ENCODE measurements around the gene MRPL4.
"Not testable (repeated sequence)": the region's sequence is repeated elsewhere in the genome, so short reads cannot be mapped to it uniquely, and the experiment has no call there.

The MRPL4 gene

DNA sequence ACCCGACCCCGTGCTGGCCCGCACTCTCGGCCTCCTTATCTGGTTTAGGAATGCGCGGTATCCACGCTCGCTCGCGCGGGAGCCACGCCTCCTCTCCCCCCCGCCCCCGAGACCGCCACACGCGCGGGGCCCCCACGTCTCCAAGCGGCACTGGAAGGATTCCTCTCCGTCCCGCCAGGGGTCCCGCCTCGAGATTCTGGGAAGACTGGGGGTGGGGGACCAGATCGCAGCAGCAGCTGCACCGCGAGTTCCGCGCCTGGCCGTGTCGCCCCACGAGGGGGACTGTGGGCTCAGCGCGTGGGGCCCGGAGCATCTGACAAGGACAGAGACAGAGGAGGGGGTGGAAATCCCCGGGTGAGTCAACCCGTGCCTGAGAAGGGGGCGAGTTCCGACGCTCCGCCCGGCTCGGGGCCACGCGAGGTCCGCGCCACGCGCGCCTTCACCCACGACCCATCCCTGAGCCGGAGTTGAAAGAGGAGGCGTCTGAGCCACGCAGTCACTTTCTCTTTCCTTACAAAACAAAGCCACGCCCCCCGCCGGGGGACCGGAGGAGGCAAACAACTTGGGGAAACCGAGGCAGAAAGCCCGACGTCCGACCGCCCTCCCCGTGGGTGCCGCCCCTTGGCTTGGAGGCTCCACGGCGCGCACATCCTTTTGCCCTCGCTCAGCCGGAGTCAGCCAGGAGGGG is 21.7 kb upstream of the MRPL4 start:
- DNase-seq (ENCODE audit: extremely low read depth in 1 of 2, low read depth in 1 of 2), result peak; percentile 20 to 32

DNA sequence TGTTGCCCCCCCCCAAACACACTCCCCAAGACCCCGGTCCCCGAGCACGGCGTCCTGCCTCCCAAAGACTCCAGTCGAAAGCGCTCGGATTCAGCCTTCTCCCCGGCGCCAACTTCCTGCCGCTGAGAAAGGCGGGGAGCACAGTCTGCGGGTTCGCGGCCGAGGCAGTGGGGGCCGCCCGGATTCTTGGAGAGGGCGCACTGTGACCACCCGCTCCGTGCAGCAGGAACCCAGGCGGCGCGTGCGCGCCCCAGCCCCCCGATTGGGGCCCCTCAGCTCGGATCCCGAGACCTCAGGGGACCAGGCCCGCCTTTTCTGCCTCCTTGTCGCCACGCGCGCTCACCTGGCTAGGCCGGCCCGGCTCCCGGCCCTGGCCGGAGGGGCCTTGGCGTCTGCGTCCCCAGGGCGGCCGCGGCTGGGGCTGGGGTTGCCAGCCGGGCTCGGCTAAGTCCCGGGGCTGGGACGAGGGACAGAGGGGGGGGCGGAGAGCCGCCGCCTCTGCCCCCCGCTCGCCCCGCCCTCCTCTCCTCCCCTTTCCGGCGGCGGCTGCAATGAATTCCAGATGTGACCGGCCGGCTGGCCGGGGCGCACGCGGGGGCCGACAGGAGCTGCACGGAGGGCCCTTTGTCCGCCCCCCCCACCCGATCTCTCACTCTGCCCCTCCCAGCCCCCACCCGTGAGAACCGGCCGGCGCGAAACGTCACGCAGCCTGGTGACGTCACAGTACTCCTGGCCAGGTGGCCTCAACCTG is 21.0 kb upstream of the MRPL4 start, which contains the start of gene S1PR2:
Gene S1PR2 (minus strand): TSS at position 471 of the 751 bp plus-strand sequence. CDS start 6,426 bp downstream, outside the sequence.
- peak; percentile 38 to 44 for DNase-seq (ENCODE audit: extremely low read depth in 1 of 2, low read depth in 1 of 2)

DNA sequence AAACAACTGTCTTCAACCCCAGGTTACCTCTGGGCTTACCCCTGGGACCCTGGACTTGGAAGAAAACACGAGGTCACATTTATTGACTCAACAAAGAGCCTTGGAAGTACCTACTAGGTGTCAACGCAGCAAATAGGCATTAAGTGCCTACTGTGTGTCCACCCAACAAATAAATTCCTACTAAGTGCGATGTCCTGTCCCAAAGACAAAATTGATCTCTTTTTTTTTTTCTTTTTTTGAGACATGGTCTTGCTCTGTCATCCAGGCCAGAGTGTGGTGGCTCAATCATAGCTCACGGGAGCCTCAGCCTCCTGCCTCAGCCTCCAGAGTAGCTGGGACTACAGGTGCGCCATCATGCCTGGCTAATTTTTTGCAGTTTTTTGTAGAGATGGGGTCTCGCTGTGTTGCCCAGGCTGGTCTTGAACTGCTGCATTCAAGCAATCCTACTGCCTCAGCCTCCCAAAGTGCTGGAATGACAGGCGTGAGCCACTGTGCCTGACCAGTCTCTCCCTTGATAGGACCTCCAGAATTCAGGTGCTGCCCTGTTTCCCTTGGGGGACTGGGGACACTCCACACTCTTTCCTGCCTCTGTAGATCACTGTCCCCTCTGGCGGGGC is 20.3 kb upstream of the MRPL4 start:
- DNase-seq (ENCODE audit: extremely low read depth in 1 of 2, low read depth in 1 of 2), result no peak

DNA sequence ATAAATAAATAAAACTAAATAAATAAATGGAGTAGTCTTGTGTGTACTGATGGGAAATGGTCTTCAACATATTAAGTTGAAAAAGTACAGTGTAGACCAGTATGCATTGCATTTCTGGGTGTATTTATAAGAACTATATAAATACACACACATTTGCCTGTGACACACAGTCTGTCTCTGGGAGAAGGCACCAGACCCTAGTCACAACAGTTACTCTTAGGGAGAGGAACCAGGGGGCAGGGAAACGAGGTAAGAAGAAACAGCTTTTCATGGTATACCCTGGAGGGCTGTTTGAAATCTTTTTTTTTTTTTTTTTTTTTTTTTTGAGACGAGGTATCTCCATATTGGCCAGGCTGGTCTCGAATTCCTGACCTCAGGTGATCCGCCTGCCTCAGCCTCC is 18.1 kb upstream of the MRPL4 start:
- no peak for DNase-seq (ENCODE audit: extremely low read depth in 1 of 2, low read depth in 1 of 2)

DNA sequence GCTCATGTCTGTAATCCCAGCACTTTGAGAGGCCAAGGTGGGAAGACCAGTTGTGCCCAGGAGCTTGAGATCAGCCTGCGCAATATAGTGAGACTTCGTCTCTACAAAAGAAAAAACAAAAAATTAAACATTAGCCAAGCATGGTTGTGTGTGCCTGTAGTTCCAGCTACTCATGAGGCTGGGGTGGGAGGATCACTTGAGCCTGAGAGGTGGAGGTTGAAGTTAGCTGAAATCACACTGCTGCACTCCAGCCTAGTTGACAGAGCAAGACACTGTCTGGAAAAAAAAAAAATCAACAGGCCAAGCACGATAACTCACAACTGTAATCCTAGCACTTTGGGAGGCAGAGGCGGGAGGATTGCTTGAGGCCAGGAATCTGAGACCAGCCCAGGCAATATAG is 17.0 kb upstream of the MRPL4 start:
- DNase-seq (ENCODE audit: extremely low read depth in 1 of 2, low read depth in 1 of 2), result no peak

DNA sequence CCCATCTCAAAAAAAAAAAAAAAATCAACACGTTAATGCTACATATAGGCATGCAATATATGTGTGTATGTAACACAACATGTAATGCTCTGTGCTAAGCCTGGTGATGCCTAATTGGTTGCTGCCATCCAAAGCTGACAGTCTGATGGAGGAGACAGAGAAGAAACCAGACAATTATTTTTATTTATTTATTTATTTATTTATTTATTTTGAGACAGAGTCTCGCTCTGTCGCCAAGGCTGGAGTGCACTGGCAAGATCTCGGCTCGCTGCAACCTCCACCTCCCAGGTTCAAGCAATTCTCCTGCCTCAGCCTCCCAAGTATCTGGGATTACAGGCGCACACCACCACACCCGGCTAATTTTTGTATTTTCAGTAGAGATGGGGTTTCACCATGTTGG is 16.6 kb upstream of the MRPL4 start:
- DNase-seq (ENCODE audit: extremely low read depth in 1 of 2, low read depth in 1 of 2), result not testable (repeated sequence)

DNA sequence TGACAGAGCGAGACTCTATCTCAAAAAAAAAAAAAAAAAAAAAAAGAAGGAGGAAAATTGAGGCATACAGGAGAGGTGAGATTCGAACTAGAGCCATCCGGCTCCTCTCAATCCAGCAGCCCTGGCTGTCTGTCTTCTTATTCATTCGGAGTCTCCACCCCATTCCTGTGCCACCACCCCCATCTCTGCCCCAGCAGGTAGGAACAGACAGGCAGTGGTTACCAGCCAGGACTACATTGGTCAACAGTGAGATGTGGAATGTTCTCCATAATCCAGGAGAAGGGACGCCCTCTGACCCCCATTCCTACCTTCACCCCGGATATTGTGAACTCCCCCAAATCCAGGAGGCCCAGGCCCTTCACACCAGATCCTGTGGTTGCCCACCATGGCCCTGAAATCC is 14.3 kb upstream of the MRPL4 start:
- no peak for DNase-seq (ENCODE audit: extremely low read depth in 1 of 2, low read depth in 1 of 2)

DNA sequence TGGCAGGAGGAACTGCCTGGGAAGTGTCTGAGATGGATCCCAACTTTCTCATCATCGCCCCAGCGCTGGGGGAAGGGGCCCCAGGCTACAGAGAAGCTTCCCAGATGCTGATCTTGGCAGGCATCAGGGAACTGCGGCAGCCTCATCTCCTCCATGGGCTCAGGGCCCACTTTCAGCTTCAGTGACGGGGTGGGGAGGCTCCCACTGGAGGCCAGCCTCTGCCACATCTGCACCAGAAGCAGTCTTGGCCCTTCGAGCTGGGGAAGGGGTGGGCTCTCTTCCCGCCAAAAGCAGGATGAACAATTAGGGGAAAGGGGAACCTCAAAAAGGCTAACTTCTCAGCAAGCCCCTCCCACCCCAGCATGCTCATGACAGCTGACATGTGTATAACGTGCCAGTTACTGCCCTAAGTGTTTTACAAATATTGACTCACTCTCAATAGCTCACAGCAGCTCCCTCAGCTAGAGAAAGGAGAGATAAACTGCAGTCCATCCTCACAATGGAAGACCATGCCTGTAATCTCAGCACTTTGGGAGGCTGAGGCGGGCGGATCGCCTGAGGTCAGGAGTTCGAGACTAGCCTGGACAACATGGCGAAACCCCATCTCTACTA is 13.7 kb upstream of the MRPL4 start:
- DNase-seq (ENCODE audit: extremely low read depth in 1 of 2, low read depth in 1 of 2), result no peak

DNA sequence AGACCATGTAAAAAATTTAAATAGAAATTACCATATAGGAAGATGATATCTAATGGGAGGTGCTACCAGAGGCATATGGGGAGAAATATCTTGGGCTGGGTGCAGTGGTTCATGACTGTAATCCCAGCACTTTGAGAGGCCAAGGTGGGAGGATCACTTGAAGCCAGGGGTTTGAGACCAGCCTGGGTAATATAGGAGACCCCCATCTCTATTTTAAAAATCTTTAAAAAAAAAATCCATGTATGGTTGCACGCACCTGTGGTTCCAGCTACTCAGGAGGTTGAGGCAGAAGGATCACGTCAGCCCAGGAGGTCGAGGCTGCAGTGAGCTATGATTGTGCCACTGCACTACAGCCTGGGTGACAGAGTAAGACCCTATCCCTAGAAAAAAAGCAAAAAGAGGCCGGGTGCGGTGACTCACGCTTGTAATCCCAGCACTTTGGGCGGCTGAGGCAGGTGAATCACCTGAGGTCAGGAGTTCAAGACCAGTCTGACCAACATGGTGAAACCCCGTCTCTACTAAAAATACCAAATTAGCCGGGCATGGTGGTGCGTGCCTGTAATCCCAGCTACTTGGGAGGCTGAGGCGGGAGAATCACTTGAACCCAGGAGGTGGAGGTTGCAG is 10.1 kb upstream of the MRPL4 start:
- not testable (repeated sequence) for DNase-seq (ENCODE audit: extremely low read depth in 1 of 2, low read depth in 1 of 2)

DNA sequence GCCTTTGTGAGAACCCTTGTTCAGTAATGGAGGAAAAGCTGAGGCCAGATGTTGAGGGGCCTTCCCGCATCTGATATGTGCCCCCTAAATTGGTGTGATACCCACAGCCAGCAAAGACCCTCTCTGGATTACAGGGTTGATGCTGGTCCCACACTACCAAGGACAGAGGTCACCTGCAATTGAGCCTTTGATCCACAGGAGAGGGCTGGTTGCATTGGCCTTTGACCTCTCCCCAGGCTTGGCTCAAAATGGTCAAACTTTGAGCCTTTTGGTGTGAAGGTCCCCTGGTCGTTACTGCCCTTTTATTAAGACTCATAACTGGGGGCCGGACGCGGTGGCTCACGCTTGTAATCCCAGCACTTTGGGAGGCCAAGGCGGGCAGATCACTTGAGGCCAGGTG is 8.4 kb upstream of the MRPL4 start:
- DNase-seq (ENCODE audit: extremely low read depth in 1 of 2, low read depth in 1 of 2), result no peak

DNA sequence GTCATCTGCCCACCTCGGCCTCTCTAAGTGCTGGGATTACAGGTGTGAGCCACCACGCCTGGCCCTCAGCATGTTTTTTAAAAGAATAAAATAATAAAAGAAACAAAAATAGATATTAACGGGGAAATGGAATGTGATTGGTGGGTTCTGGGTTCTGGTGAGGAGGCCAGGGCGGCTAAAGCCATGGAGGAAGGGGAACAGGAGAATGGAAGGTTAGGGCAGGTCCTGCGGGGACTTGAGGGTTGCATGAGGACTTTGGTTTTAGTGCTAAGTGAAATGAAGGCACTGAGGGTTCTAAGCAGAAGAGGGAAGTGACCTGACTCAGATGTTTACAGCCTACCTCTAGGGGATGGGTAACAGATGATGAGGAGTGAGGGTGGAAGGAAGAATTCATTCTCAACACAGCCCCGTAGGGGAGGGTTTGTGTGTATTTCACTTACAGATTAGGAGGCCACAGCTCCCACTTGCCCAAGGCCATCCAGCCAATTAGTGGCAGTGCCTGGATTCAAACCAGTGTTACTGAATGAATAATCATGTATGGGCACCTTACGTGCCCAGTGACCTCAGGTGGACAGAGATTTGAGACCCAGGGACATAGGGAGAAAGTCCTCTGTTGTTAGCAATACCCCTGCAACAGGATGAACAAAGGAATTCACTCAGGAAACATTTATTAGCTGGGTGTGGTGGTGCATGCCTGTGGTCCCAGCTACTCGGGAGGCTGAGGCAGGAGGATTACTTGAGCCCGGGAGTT is 6.7 kb upstream of the MRPL4 start:
- no peak for DNase-seq (ENCODE audit: extremely low read depth in 1 of 2, low read depth in 1 of 2)

DNA sequence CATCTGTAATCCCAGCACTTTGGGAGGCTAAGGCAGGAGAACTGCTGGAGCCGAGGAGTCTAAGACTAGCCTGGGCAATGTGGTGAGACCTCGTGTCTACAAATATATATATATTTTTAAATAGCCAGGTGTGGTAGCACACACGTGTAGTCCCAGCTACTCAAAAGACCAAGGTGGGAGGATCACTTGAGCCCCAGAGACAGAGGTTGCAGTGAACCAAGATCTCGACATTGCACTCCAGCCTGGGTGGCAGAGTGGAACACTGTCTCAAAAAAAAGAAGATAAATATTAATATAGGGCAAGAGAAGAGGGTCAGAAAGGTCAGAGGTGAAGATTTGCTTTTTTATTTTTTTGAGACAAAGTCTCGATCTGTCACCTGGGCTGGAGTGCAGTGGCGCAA is 5.5 kb upstream of the MRPL4 start:
- DNase-seq (ENCODE audit: extremely low read depth in 1 of 2, low read depth in 1 of 2), result no peak

DNA sequence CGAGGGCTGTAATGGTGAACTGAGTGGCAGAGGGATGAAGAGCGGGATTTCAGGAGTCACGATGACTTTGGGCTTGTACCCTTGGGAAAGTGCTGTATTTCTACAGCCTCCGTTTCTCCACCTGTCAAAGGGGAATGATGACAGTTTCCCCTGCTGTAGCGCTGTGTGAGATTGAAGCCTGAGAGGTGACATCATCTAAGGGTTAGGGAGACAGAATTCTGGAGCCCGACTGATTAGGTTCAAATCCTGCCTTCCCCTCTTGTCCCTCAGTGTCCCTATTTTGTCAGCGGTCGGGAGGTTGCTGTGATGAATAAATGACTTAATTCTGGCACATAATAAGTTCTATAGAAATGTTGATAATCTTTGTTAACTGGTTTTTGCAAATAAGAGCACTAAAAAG is 693 bp downstream of the MRPL4 start:
- DNase-seq (ENCODE audit: extremely low read depth in 1 of 2, low read depth in 1 of 2), result no peak

DNA sequence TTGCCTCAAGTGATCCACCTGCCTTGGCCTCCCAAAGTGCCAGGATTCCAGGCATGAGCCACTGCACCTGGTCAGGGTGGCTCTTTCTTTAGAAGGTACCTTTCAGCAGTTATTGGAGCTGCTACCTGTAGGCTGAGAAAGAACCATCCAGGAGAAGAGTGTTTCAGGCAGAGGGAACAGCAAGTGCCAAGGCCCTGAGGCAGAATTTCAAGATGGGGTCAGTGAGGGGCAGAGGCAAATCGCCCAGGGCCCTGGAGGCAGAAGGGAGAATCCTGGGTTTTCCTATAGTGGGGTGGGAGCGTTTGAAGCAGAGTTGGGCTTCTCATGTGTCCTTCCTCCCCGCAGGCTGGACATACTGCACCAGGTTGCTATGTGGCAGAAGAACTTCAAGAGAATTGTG is 2.2 kb downstream of the MRPL4 start:
- DNase-seq (ENCODE audit: extremely low read depth in 1 of 2, low read depth in 1 of 2), result no peak

DNA sequence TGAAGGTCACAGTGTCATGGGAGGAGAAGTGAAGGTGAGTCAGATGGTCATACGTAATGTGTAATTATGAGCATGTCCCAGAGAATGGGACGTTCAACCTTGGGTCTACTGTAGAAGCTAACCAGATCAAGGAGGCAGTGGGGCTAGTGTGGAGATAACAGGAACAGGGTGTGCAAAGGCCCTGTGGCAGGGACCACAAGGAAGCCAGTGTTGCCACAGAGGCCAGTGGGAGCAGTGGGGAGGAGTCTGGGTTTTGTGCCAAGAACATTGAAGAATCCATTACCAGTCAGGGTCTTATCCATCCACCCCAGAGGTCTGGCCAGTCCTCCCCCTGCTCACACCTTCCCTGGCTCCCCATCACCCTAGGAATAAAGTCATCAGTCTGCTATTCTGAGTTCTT is 3.3 kb downstream of the MRPL4 start:
- DNase-seq (ENCODE audit: extremely low read depth in 1 of 2, low read depth in 1 of 2), result no peak

DNA sequence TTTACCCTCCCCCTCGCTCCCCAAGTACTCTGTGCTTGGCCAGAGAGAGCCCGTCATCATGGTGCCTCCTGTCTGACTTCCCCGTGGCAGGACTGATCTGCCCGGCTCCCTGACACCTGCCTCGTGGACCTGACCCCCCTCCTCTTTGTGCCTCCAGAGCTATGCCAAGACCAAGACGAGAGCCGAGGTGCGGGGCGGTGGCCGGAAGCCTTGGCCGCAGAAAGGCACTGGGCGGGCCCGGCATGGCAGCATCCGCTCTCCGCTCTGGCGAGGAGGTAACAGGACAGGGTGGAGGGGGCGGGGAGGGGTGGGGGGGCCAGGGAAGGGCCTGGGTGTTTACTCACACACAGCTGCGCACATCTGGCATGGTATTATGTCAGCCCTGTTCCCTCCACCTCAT is 4.5 kb downstream of the MRPL4 start:
- no peak for DNase-seq (ENCODE audit: extremely low read depth in 1 of 2, low read depth in 1 of 2)

DNA sequence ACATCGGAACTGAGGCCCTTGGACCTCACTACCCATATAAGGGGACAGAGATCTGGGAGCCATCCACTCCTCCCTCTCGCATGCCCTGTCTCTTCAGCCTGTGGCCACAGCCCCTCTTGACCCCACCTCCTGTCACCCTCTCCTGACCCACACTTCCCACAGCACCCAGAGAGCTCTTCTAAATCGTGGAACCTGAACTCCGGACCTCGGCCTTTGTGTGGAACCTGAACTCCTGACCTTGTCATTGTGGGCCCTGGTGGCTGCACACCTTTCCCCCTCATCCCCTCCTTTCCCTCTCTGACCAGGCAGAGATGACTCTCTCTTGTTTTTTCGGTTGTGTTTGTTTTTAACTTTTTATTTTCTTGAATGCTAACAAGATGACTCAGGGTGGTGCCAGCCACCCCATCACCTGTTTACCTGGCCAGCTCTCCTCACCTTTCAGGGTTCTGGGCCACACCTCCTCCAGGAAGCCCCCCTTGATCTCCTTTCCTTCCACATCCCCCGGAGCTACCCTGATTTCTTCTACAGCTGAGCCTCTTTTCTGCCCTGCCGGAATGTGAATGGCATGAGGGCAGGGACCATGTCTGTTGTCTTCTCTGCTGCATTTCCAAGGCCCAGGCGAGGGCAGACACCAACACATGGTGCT is 5.1 kb downstream of the MRPL4 start:
- no peak for DNase-seq (ENCODE audit: extremely low read depth in 1 of 2, low read depth in 1 of 2)

DNA sequence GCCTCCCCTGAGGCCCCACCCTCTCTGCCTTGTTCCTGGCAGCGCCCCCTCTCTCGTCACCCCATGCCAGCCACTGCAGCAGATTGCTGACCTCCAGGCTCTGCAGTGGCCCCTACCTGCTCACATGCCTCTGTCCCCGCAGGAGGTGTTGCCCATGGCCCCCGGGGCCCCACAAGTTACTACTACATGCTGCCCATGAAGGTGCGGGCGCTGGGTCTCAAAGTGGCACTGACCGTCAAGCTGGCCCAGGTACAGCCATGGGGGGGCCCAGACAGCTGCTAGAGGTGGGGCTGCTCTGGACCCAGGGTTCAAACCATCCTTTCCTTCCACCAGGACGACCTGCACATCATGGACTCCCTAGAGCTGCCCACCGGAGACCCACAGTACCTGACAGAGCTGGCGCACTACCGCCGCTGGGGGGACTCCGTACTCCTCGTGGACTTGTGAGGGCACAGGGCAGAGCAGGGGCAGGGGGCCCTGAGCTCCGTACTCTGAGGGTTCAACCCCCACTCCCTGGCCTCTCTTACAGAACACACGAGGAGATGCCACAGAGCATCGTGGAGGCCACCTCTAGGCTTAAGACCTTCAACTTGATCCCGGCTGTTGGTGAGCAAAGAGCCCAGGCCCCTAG is 6.2 kb downstream of the MRPL4 start:
- no peak for DNase-seq (ENCODE audit: extremely low read depth in 1 of 2, low read depth in 1 of 2)

DNA sequence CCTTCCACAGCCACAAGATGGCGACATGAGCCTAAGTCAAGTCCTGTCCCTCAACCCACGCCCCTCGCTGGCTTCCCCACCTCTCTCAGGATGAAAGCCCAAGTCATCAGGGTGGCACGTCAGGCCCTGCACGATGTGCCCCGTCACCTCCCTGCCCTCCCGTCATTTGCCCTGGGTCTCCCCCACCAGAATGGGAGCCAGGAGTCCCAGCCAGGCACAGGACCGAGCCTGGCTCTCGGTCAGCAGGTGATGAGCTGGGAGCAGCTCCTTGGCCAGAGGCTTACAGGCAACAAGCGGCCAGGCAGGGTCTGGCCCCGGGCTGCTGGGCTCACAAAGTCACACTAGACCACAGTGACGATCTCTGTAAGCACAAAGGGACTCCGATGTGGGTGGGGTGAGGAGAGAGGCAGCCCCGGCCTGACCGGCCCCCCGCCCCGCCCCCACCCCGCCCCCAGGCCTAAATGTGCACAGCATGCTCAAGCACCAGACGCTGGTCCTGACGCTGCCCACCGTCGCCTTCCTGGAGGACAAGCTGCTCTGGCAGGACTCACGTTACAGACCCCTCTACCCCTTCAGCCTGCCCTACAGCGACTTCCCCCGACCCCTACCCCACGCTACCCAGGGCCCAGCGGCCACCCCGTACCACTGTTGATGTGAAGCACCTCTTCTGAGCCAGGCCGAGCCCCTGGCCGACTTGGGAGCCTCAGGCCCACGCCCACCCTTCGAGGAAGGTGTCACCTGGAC is 7.3 kb downstream of the MRPL4 start:
- peak; percentile 70 to 98 for DNase-seq (ENCODE audit: extremely low read depth in 1 of 2, low read depth in 1 of 2)

Data from stimulated activated CD8-positive, alpha-beta memory T cell treated with anti-CD3 and anti-CD28 coated beads, Interleukin-7, amount 100 ng/mL, for 48 hours (primary cell).